ENCODE data around the gene CACFD1.

CACFD1 gene

GRCh38 chr9:133520121-133520835, 60.5 kb downstream of the CACFD1 start:
- DNase-seq: no peak
